T-helper 9 cell (primary cell): ENCODE measurements around the gene ATP1B1.
"Not testable (repeated sequence)": the region's sequence is repeated elsewhere in the genome, so short reads cannot be mapped to it uniquely, and the experiment has no call there.

Source experiments
- DNase-seq: peaks from one replicate; pipeline ENCODE4 v3.0.0-alpha.2; 2020

The ATP1B1 gene

GRCh38 chr1:169146576-169147214 lies 40.2 kb downstream of the ATP1B1 start:
- DNase-seq, result no peak

GRCh38 chr1:169148472-169149252 lies 42.2 kb downstream of the ATP1B1 start:
- DNase-seq, result no peak

- DNase-seq, result no peak
Observed at GRCh38 chr1:169149555-169150286, 43.2 kb downstream of the ATP1B1 start.

GRCh38 chr1:169150641-169151337 lies 44.3 kb downstream of the ATP1B1 start:
- no peak for DNase-seq

GRCh38 chr1:169151338-169151837 lies 44.9 kb downstream of the ATP1B1 start:
- no peak for DNase-seq

GRCh38 chr1:169155675-169156074 lies 49.2 kb downstream of the ATP1B1 start:
- DNase-seq, result no peak

GRCh38 chr1:169156580-169156979 lies 50.1 kb downstream of the ATP1B1 start:
- no peak for DNase-seq

- no peak for DNase-seq
Observed at GRCh38 chr1:169160845-169161495, 54.5 kb downstream of the ATP1B1 start.

- no peak for DNase-seq
Observed at GRCh38 chr1:169161496-169162194, 55.2 kb downstream of the ATP1B1 start.

- no peak for DNase-seq
Observed at GRCh38 chr1:169163059-169163458, 56.6 kb downstream of the ATP1B1 start.

- no peak for DNase-seq
Observed at GRCh38 chr1:169175461-169175860, 69.0 kb downstream of the ATP1B1 start.

GRCh38 chr1:169179431-169179830 lies 72.9 kb downstream of the ATP1B1 start:
- not testable (repeated sequence) for DNase-seq

- DNase-seq, result no peak
Observed at GRCh38 chr1:169180174-169180573, 73.7 kb downstream of the ATP1B1 start.
